Measurements from ENCODE around the gene PATE2.

The PATE2 gene

DNA sequence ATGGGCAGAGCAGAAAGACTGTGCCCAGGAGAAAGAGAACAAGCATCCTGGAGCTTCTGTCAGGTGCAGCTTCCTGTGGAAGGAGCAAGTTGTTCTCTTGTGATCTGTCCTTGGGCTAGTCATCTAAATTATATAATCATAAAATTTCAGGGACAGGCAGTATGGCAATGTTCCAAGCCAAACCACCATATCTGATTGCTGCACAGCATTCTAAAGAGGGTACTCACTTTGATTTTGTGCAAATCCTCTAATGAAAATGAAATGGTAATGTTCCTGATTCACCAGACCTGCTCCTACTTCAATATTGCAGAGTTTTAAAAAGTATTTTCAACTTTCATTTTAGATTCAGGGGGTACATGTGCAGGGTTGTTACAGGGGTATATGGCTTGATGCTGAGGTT, at the start of gene PATE2:
PATE2 (minus strand) TSS at position 101 of the 400 bp plus-strand sequence; CDS start at position 46, 55 bp downstream.
- DNase-seq (ENCODE audit: low read depth, low spot score): no peak
- H3K27ac ChIP-seq: no peak within 1 kb of the TSS

DNA sequence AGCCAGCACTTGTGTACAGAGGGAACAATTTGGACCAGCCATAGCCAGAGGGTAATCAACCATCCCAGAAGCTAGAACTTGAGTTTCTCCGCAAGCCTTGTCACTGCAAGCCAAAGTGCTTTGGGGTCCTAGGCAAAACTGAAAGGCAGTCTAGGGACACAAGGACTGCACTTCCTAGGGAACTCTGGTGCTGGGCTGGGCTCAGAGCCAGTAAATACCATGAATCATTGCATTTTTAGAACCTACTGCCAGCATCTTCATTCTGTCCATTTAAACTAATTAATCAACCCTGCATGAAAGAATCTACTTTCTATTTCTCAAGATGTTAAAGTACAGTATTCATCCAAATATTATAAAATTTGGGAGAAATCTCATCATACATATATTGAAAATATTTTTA, 29.3 kb upstream of the PATE2 start:
- no peak for DNase-seq (ENCODE audit: low read depth, low spot score)

DNA sequence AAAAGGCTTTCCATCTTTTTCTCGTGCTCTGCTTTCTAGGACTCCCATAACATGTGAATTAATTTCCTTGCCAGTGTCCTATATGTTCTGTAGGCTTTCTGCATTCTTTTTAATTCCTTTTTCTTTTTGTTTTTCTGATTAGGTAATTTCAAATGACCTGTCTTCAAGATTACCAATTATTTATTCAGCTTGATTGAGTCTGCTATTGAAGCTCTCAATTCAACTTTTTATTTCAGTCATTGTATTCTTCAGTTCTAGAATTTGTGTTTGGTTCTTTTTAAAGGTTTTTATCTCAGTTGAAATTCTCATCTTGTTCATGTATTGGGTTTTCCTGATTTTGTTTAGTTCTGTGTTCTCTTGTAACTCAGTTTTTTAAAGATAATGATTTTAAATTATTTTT, 23.8 kb upstream of the PATE2 start:
- no peak overlapping the region for H3K27ac ChIP-seq

More for the DNA sequence above, 29.3 kb upstream of the PATE2 start:
- no peak overlapping the region for H3K27ac ChIP-seq

DNA sequence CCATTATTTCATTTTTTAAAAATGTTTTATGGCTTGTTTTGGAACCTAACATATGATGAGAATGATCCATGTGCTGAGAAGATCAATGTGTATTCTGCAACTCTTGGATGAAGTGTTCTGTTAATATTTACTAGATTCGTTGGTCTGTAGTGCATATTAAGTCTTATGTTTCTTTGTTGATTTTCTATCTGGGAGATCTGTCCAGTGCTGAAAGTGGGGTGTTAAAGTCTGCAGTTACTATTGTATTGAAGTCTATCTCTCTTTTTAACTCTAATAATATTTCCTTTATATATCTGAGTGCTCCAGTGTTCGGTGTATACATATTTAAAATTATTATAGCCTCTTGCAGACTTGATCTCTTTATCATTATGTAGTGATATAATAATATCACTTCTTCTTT, 21.2 kb upstream of the PATE2 start:
- no peak overlapping the region for H3K27ac ChIP-seq
- no peak for DNase-seq (ENCODE audit: low read depth, low spot score)

More for the DNA sequence above, 23.8 kb upstream of the PATE2 start:
- no peak for DNase-seq (ENCODE audit: low read depth, low spot score)

DNA sequence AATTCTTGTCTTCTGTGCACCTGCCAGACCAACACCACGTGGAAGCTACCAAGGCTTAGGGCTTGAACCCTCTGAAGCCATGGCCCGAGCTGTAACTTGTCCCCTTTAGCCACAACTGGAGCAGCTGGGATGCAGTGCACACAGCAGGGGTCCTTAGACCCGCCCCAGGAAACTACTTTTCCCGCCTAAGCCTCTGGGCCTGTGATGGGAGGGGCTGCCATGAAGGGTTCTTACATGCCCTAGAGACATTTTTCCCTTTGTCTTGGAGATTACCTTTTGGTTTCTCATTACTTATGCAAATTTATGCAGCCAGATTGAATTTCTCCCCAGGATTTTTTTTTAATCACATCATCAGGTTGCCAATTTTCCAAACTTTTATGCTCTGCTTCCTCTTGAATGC, 19.0 kb upstream of the PATE2 start:
- H3K27ac ChIP-seq: no peak overlapping the region
- DNase-seq (ENCODE audit: low read depth, low spot score): no peak

DNA sequence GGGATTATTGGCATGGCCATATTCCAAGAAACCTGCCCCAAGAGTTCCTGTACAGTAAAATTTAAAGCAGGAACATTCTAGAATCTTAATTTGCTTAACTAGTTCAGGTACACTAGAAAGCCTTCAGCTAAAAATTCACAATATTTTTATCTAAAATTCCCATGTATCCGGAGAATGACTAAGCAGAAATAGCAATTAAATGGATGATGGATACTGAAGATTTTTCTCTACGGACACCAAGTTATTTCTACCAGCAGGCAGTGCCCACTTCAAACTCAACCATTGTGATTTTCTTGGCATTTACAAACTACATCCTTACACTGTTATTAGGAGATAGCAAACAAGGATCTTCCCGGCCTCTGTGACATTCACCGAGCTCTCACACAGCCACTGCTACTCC, 12.2 kb upstream of the PATE2 start:
- H3K27ac ChIP-seq: no peak overlapping the region
- DNase-seq (ENCODE audit: low read depth, low spot score): no peak

DNA sequence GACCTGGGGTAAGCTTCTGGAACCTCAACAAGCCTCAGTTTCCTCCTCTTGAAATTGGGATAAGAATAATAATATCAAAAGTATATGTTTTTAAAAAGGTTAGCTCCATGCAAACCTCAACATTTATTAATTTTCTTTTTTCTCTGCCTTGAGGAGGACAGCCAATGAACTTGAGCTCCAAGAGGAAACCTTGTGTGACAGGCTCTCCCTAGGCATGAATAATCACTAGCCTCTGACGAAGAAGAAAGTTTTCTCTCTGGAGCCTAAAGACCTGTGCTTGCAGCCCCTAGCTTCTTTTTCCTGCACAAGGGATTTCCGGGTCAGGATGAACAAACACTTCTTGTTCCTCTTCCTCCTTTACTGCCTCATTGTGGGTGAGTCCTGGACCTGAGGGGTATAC, 9.2 kb upstream of the PATE2 start, which contains the start of gene PATE3:
PATE3 (plus strand) TSS at position 301 of the 400 bp plus-strand sequence; CDS start at position 326, 25 bp downstream.
- no peak for DNase-seq (ENCODE audit: low read depth, low spot score)
- H3K27ac ChIP-seq: no peak within 1 kb of the TSS

DNA sequence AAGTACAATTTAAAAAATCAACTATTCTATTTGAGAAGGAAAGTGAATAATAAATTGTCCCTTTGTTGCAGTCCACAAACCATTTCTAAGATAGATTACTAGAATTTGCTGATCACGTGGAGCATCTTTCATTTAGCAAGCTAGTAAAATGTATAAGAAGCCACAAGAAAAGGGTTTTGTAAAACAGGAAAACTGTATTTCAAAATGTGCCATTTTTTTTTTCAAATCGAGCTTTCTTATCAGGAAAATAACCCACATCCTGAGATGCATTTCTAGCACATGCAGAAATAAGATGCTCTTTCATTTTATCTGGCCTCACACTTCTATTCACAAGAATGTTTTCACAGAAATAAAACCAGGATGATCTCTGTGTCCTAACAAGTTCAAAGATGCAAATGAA, 6.0 kb upstream of the PATE2 start:
- DNase-seq (ENCODE audit: low read depth, low spot score): no peak
- no peak overlapping the region for H3K27ac ChIP-seq

DNA sequence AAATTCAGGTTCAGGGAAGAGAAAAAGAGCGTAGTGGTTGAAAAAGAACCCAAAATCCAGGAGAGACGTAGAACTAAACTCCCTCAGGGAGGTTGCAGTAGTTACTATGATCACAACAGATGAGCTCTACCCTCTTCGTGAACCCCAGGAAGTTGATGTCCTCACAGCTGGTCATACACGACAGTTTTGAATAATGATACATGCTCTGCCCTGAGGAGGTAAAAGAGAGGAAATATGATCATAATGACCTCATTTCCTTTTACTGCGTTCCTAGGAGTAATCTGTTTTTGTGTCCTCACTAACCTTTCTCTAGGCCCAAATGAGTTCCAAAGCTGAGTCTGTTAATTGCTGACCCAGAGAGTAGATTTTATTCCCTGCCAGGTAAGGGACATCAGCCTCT, 1.3 kb downstream of the PATE2 start:
- H3K27ac ChIP-seq: no peak overlapping the region
- no peak for DNase-seq (ENCODE audit: low read depth, low spot score)

DNA sequence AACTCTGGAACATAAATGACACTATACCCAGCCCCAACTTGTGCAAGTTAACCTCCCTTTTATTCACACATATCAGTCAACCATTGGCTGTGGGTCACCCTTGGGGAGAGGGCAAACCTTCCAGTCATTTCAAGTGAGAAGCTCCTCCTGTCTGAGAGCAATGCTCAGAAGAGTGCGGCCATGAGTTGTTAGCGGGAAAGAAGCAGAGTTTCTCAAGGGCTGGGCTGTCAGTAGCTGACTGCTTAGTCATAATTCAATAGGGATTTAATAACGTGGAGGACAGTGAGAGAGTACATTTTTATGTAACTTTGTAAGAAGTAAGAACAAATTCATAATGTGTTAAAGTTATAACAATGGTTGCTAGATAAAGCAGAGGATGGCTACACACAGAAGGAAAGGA, 5.1 kb downstream of the PATE2 start:
- DNase-seq (ENCODE audit: low read depth, low spot score): no peak

DNA sequence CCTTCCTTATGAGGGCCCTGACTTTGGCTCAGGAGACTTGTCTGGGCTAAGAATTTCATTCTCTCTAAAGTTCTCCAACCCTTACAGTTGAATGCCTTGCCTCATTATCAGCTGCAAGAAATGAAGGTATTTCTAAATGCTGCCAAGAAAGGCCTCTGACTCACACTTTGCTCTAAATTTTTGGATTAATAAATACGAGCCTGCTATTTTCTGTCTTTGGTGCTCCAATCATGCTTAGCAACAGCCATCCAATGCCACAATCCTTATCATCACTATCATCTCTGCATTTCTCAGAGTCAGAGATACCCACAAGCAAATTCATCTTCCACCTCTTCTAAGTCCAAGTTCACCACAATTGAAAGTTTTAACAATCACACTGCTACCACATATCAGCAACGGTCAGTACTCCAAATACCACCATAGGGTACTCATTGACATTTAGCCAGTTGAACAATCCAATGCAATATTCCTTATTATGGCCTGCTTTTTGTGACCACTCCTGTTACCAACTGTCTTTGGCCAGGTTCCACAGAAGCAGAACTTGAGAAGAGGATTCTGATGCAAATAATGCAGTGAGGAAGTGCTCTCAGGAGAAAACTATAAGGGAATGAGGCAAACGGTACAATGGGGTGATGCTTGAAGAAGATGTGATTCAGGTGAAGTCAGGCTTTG, 5.7 kb downstream of the PATE2 start:
- DNase-seq (ENCODE audit: low read depth, low spot score): no peak
- H3K27ac ChIP-seq: no peak overlapping the region

More for the DNA sequence above, 5.1 kb downstream of the PATE2 start:
- no peak overlapping the region for H3K27ac ChIP-seq

DNA sequence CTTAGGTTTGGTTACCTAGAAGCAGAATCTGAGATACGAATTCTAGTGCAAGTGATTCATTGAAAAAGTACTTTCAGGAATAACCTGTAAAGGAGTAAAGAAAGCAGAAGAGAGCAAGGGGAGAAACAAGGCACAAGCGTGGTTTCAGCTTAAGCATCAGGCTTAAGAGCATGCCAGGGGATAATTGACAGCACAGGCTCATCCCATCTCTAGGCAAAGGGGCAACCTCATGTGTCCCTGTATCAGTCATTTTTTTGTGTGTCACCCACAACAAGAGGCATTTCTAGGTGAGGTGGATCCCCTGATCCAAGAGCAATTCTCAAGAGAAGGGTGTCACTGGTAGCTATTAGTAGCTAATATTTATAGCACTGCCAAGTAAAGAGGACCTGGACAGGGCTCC, 8.0 kb downstream of the PATE2 start:
- no peak overlapping the region for H3K27ac ChIP-seq
- DNase-seq (ENCODE audit: low read depth, low spot score): no peak

DNA sequence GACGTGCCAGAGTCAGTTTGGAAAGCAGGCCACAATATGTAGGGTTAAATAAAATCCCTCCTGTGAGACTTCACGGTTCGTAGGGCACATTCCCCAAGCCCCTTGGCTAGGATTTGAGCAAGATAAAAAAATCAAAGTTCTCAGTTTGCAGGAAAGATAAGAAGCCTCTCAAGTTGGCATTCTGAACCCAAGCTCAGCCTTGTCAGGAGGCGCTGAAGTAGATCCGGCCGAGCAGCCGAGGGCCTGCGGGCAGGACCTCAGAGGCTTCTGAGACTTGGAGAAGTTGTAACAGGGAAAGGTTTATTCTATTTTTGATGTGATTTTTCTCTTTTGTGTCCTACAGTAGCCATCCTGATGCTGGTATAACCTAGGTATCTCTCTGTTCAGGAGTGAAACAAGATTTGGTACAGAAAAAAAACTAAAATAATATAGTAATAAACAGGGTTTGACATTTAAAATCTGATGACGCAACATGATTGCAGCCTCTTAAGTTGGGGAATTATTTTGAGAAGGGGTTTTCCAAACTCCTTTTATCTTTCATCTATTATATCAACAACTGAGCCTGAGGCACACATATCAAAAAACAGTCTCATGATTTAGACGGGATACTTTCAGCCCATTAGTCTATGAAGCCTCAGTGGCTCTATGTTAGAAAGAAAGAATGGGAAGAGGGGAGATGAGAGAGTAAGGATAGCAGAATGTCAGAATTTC, 10.1 kb downstream of the PATE2 start:
- H3K27ac ChIP-seq: no peak overlapping the region
- no peak for DNase-seq (ENCODE audit: low read depth, low spot score)

DNA sequence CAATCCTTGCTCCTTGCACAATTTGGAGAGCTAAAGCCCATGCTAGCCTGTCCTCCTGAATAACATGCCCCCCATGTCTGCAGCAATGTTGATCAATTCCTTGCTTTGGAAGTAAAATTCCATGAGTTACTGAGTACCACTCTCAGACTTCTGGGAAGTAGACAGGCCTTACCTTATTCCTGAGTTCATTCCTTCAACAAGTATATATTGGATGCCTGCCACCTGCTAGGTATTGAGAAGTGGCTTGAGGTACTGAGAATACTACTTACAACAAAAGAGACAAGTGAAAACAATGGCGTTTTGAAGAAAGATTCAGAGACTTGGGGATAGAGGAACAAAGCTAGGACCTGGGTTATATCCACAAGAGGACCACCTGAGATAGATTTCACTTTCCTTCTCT, 12.4 kb downstream of the PATE2 start:
- no peak for DNase-seq (ENCODE audit: low read depth, low spot score)
- H3K27ac ChIP-seq: no peak overlapping the region

DNA sequence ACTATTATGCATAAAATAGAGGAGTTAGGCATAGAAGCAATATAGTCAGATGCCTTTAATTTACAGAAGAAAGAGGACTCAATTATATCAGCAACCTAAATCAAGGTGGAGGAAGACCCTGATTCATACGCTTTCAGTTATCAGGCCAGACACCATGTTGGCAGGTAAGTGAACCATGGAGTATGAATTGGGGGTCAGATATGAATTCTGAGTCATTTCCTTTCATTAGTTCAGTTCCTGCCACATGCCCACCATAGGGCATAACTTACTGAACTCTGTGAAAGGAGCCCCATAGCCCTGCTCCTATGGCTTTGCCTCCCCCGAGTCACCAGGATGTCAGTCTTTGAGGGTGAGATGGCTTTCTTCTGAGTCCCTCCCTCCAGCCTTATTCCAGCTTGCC, 15.1 kb downstream of the PATE2 start:
- no peak for DNase-seq (ENCODE audit: low read depth, low spot score)
- no peak overlapping the region for H3K27ac ChIP-seq

DNA sequence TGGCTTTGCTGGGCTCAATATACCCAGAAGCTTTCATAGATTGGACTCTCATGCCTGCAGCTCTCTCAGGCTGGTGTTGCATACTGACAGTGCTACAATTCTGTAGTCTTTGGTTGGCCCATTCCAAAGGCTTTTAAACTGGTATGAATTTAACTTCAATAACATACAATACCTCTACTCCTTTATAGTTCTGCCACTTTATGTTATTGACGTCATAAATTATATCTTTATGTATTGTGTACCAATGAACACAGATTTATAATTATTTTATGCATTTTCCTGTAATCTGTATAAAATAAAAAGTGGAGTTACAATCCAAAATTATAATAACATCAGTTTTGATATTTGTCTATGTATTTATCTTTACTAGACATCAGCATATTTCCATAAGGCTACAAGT, 16.2 kb downstream of the PATE2 start:
- no peak overlapping the region for H3K27ac ChIP-seq
- DNase-seq (ENCODE audit: low read depth, low spot score): no peak

DNA sequence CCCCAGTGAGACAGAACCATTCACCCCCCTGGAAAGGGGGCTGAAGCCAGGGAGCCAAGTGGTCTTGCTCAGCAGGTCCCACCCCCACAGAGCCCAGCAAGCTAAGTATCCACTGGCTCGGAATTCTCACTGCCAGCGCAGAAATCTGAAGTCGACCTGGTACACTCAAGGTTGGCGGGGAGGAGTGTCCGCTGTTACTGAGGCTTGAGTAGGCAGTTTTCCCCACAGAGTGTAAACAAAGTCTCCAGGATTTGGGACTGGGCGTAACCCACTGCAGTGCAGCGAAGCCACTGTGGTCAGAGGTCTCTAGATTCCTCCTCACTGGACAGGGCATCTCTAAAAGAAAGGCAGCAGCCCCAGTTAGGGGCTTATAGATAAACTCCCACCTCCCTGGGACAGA, 22.6 kb downstream of the PATE2 start:
- no peak overlapping the region for H3K27ac ChIP-seq

DNA sequence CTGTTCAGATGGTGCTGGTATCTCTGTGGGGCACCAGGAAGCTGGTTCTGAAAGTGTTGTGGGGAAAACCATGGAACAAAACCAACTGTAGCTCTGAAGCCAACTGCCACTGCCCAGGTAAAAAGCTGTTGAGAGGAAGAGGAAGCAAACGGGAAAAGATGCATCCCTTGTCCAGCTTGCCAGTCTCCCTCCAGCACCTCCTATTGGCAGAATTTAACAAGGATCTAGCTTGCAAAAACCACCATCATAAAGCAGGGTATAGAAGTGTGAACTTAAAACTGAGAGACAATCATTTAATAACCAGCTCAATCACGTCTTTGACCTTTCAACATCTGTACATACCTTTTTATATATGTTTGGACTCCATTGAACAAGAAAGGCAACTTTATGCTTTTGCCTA, 28.0 kb downstream of the PATE2 start:
- no peak overlapping the region for H3K27ac ChIP-seq
- DNase-seq (ENCODE audit: low read depth, low spot score): no peak

More for the DNA sequence above, 22.6 kb downstream of the PATE2 start:
- no peak for DNase-seq (ENCODE audit: low read depth, low spot score)

DNA sequence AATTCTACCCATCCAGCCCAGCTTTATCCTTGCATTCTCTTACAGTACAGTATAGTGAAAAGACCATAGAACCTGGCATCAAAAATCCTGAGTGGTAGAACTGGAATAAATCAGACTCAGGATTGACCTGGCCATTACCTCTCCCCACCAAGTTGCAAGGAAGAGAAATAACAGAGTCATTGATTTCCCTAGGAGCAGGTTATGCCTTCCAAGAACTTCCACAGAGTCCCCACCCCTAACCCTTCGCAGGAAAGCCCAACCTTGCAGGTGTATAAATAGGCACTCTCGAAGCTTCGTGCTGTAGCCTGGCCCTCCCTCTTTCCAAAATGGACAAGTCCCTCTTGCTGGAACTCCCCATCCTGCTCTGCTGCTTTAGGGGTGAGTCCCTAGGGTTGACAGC, 32.6 kb downstream of the PATE2 start, which contains the start of gene PATE1:
PATE1 (plus strand) TSS at position 301 of the 400 bp plus-strand sequence; CDS start at position 327, 26 bp downstream.
- no peak for DNase-seq (ENCODE audit: low read depth, low spot score)
- no peak within 1 kb of the TSS for H3K27ac ChIP-seq

DNA sequence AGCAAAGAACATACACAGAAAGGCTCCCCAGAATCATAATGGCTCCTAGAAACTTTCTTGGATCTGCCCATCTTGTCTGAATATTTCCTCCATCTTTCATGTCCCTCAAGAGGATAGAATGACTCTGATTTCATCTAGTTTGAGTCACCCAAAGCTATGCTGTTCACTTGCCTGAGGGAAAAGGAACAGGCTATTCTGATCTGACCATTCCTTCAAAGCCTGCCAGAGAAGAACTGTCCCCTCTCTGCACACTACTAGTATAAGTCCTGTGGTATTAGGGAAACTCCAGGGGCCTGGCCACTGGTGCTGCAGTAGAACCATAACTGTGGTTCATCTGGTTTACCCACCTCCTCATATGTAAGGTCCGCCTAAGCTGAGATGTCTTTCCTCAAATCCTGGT, 34.9 kb downstream of the PATE2 start:
- DNase-seq (ENCODE audit: low read depth, low spot score): no peak

DNA sequence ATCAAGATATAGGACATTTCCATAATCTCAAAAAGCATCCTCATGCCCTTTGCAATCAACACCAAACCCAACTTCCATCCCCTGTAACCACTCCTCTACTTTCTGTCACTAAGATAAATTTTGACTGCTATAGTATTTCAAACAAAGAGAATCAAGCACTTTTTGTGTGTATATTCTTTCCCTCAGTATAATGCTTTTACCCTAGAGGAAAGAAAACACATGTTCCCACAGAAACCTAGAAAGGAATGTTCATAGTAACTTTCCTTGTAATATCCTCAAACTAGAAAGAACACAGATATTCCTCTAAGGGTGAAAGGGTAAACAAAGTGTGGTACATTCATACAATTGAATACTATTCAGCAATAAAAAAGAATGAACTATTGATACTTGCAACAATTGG, 38.0 kb downstream of the PATE2 start:
- DNase-seq (ENCODE audit: low read depth, low spot score): no peak
- H3K27ac ChIP-seq: no peak overlapping the region

More for the DNA sequence above, 34.9 kb downstream of the PATE2 start:
- no peak overlapping the region for H3K27ac ChIP-seq

DNA sequence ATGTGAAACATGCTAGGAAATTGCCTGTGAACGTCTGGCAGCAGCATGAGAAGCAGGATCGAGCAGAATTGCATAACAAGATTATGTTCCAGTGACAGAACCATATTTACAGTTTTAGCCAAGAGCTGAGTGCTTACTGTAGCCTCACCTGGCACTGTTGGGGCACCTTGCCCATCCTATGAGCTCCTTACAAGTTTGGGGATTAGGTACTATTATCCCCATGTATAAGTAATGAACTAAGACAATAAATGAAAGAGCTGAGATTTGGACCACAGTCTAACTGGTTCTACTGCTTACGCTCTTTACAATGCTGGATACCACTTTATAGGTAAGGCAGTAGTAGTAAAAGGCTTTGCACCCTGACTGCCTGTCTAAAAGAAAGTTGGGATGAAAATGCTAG, 49.7 kb downstream of the PATE2 start:
- DNase-seq (ENCODE audit: low read depth, low spot score): no peak

More for the DNA sequence above, 49.7 kb downstream of the PATE2 start:
- no peak overlapping the region for H3K27ac ChIP-seq

Data from epithelial cell of prostate (primary cell).